Activated CD8-positive, alpha-beta memory T cell treated with anti-CD3 and anti-CD28 coated beads, Interleukin-2, amount 50 U/mL, for 48 hours (primary cell): Measurements from ENCODE around the gene LCE2B.
"Not testable (repeated sequence)": the region's sequence is repeated elsewhere in the genome, so short reads cannot be mapped to it uniquely, and the experiment has no call there.

Experiments
- DNase-seq: peaks from one replicate; pipeline ENCODE4 v3.0.0-alpha.2; 2020

Gene LCE2B, protein sequence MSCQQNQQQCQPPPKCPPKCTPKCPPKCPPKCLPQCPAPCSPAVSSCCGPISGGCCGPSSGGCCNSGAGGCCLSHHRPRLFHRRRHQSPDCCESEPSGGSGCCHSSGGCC

GRCh38 chr1:152685823-152686222 lies at the start of gene LCE2B:
TSS of gene LCE2B (plus strand) at chr1:152686123. CDS start at chr1:152686844, 721 bp downstream.
- DNase-seq, result not testable (repeated sequence)

- DNase-seq, result no peak
Measured at GRCh38 chr1:152640351-152640750, 45.6 kb upstream of the LCE2B start.

DNA sequence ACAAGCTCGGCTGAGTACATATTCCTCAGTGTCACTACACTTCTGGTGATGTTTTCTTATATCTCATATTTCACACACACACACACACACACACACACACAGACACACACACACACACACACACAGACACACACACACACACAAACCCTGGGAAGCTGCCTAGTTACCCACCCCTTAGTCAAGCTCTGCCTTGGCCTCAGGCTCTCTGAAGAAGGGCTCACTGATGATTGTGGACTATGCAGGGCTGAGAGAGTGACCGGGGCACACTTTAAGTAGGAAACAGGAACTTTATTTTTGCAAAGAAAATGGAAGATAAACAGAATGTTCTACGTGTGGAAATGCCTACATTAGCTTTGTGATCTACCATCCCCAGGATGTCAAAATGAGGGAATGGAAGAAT lies 42.0 kb upstream of the LCE2B start:
- DNase-seq, result no peak

- DNase-seq, result no peak
Measured at GRCh38 chr1:152645146-152645545, 40.8 kb upstream of the LCE2B start.

DNA sequence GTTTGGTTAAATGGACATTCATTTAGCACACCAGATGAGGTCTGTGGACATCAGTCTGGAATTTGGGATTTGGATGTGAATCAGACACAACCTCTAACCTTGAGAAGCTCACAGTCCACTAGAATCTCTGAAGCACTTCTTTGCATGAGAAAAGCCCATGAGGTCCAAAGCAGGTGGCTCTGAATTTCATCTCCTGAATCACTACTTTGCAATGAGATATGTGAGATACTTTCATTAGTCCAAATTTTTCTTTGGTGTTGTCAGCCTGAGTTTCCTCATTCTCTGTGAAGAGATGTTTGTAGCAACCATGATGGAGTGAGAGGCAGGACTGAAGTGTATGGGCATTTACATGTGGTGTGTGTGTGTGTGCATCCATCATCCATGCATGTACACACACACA lies 39.3 kb upstream of the LCE2B start:
- DNase-seq, result no peak

- peak; percentile 76 for DNase-seq
Measured at GRCh38 chr1:152654110-152654509, 31.8 kb upstream of the LCE2B start.

DNA sequence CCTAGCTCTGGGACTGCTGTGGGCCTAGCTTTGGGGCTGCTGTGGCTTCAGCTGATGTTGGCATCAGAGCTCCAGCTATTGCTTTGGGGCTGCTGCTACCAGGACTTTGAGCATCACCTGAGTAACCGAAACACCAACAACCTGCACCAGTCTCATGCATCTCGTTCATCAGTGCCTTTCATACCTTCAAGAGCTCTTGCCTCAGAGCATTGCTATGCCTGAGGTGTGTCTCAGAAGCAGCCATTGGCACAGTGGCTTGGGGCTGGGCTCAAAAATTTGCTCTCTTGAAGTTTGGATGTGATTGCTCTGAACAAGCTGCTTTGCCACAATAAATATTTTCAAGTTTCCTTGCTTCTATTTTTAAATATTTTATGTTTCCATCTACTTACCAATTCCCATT lies 29.5 kb upstream of the LCE2B start:
- DNase-seq, result no peak

GRCh38 chr1:152657677-152658076 lies 28.2 kb upstream of the LCE2B start:
- no peak for DNase-seq

DNA sequence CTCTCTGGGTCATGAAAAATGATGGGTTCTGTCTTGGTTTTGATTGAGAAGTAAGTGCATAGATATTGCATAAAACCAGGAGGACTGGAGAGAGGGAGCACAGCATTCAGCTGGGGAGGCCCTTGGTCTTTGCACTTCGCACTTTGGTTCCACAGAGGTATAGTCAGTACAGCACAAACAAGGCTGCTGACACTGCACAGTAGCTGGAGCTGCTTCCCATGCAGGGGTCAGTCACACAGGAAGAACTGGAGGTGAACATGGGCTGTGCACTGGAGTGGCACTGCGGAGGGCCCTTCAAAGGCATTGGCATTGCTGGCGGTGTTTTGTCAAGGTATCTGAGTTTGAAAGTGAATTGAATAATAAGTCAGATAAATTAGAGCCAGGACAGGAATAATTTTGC lies 27.3 kb upstream of the LCE2B start:
- DNase-seq, result no peak

DNA sequence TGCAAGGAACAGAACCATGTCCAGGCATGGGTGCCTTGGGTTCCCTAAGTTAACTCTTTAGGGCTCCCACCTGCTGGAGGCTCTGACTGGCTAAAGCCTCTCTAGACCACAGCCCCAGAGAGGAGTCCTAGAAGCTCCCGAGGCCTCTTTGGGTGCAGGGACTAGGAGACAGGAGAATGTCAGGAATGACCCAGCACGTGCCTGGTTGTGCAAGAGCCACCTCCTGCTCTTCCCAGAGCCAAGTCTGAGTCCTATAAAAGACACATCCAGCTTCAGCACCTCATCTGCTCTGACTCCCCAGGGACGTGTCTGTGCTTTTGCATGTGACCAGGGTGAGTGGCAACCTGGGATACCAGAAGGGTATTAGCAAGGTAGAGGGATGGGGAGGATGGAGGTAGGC lies 22.8 kb upstream of the LCE2B start, which contains the start of gene LCE2D:
Gene LCE2D, plus strand, starts transcription at position 283 of the 400 bp plus-strand sequence. CDS start 726 bp downstream, outside the sequence.
- no peak for DNase-seq

- not testable (repeated sequence) for DNase-seq
Measured at GRCh38 chr1:152666171-152666570, 19.8 kb upstream of the LCE2B start.

DNA sequence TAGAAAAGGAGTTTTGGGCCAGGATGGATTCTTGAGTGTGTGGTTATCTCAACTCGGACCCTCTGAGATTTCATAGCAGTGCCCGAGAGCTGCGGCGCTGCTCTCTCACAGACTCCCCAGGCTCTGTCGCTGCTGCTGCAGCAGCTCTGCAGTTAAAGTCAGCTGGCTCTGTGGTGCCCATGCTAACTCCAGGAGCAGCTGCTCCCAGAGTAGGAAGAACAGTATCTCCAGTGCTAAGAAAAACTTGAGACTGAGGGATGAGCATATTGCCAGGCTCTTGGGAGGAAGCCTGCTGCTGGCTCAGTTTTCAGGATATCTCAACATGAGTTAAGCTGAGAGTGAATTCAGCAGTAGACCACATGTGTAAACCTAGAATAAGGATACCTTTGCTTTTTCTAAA lies 18.3 kb upstream of the LCE2B start:
- DNase-seq, result no peak

GRCh38 chr1:152673016-152673415 lies 12.9 kb upstream of the LCE2B start:
- no peak for DNase-seq

DNA sequence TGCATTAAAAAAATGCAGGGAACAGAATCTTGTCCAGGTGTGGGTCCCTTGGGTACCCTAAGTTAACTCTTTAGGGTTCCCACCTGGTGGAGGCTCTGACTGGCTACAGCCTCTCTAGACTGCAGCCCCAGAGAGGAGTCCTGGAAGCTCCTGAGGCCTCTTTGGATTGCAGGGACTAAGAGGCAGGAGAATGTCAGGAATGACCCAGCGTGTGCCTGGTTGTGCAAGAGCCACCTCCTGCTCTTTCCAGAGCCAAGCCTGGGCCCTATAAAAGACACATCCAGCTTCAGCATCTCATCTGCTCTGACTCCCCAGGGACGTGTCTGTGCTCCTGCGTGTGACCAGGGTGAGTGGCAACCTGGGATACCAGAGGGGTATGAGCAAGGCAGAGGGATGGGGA lies 10.9 kb upstream of the LCE2B start, which contains the start of gene LCE2C:
Gene LCE2C, plus strand, starts transcription at position 297 of the 400 bp plus-strand sequence. CDS start 737 bp downstream, outside the sequence.
- not testable (repeated sequence) for DNase-seq

GRCh38 chr1:152679459-152679858 lies 6.5 kb upstream of the LCE2B start:
- no peak for DNase-seq

GRCh38 chr1:152681616-152682015 lies 4.3 kb upstream of the LCE2B start:
- no peak for DNase-seq

- no peak for DNase-seq
Measured at GRCh38 chr1:152683846-152684245, 2.1 kb upstream of the LCE2B start.

DNA sequence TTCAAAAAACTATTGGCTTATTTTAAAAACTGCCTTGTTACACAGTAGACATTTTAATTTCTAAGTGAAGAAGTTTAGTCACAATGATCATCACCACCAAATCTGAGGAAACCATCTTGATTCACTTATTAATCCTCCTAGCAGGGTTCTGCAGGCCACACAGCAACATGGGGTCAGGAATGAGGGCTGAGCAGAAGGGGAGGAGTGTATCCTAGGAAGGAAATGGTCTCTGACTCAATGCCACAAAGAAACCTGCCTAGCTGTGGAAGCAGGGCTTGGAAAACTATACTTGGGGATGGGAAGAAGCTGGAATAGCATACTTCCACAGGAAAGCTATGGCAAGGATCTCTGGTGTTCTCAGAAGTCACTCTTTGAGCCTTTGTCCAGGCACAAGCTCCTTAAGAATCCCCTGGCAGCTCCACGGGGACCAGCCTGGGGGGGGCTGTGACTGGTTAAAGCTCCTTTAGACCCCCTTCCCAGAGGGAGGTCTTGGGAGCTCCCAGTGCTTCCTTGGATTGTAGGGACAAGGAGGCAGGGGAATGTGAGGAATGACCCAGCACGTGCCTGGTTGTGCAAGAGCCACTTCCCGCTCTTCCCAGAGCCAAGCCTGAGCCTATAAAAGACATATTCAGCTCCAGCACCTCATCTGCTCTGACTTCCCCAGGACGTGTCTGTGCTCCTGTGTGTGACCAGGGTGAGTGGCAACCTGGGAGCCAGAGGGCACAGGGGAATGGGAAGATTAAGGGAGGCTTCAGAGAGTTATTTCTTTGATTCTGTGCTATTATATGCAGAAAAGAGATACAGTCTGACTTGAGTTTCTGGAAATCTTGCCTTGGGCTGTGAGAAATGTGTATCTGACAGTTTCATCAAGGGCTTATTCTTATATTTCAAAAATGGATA lies 12.0 kb downstream of the LCE2B start, which contains the start of gene LCE2A:
Gene LCE2A, plus strand, starts transcription at position 645 of the 900 bp plus-strand sequence. CDS start 557 bp downstream, outside the sequence.
- no peak for DNase-seq

DNA sequence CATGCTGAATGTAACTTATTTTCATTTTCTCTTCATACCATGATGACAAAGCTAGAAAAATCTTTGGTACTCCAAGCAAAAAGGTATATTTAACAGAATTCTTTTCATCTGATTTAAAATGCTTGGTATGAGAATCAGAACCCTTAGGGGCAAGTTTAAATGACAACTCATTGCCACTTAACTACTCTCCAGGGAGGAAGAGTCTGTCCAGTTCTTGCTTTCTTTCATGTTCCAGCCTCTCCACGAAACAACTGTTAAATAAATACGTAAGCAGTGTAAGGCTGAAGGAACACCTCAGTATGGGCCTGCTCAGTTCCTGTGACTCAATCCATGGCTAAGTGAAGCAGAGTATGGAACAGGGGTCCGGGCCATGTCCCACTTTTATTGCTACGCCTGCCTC lies 13.8 kb downstream of the LCE2B start:
- no peak for DNase-seq

DNA sequence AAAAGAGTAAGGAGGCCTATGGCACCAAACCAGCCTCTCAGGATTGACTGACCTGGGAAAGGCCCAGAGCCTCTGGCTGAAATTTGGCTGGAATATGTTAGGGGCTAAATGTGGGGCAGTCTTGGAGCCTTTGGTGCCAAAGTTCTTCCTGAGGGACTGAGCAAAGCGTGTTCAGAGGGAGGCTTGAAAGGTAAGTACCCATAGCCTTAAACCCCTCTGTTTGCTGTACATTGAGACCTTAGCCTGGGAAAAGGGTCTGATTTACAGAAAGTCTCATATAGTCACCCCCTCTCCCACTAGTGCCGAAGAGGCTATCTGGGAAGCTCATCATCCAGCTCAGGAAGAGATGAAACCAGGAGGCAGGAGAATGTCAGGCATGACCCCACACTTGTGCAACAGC lies 21.9 kb downstream of the LCE2B start, which contains the start of gene LCE4A:
Gene LCE4A, plus strand, starts transcription at position 301 of the 400 bp plus-strand sequence. CDS start 916 bp downstream, outside the sequence.
- no peak for DNase-seq

DNA sequence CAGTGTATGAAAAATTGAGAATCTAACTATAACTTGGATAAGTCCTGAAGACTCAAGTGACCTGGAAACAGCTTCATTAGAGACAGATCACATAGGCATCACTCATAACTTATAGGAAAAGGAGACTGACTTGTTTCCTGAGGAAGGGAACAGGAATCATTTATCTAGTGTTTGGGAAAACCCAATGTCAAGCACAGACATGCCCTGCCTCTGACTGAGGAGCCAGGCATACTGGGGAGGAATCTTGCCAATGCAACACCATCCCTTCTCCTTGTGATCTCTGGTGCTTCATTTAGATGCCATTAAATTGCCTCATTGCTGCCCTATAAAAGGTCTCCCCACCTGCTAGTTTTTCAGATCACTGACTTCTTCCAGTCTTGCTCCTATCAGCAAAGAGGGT lies 32.3 kb downstream of the LCE2B start:
- no peak for DNase-seq

DNA sequence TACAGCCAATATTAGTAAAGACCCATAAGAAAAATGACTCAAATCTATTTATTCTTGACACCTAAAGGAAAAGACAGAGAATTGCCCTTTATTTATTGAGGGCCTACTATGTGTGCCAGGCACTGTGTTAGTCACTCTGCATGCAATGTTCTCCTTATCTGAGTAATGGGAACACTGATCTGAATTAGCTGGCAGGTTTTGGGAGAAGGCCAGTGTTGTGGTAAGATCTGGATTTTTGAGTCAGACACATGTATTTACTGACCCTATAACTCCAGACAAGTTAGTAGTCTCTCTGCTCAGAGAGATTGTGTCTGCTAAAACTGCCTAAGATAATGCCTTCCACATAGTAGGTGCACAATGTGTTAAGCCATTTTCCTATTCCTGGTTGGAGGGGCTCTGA lies 39.3 kb downstream of the LCE2B start:
- DNase-seq, result no peak

DNA sequence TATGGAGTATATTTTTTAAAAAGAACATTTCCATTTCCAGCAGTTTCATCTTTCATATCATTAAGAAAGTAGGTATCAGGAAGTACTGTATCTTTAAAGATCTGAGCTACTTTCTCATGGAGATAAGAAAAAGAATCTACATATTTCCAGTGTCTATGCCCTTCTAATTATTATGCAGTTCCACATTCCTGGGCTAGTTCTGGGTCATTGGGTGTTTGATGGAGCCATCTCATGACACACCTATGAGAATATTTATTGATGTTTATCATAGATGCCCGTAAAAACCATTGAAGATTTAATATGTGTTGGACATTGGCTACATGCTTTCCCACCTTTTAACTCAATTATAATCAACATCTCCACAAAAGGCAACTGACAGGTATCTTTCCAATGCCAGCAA lies 43.1 kb downstream of the LCE2B start:
- DNase-seq, result no peak

DNA sequence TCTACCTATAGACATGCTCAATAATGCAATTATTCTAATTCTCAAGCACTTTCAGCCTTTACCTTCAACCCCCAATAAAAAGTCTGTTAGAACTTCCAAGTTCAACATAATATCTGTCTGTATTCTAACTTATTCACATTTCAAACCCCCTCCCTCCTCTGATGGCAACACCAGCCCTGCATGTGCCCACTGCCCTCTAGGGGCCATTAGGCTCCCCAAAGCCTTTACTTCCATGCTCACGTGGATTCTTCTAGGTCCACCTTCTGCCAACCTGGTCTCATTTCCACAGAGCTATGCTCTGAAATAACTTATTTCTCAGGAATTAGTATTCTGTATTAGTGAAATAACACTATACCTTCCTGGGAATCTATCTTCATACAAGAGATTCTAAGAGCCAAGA lies 49.7 kb downstream of the LCE2B start:
- no peak for DNase-seq
